Upper lobe of left lung (tissue), 6 donors: Measurements from ENCODE around the gene PYHIN1. TPM values are rescaled to one million over a fixed set of nuclear protein-coding genes. Genes with fewer than 3 reads are reported as not detected.
A peak's percentile ranks its signal among the peaks of the same experiment; 100 is the strongest.

ENCODE experiments used
- ATAC-seq, 2 donors: fragments of 200-7000 bp; cut with Tn5 transposase; one replicate each; pipeline ENCODE4 v1.9.1; 2022; ENCODE audit warnings: mild to moderate bottlenecking in 2 of 2, moderate library complexity in 2 of 2; ENCODE audit not compliant: low FRiP score in 2 of 2
- DNase-seq, 2 donors: peaks; one replicate each; pipeline ENCODE4 v3.0.0-alpha.2; 2019 to 2020
- H3K27ac ChIP-seq, 4 donors: fragments of 200-600 bp; sonication (generic); one replicate each; pipeline ENCODE4 v1.5.1; 2016 to 2019
- H3K27me3 ChIP-seq, 4 donors: fragments of 200-600 bp; sonication (generic); one replicate each; pipeline ENCODE4 v1.5.1; 2017 to 2019
- H3K36me3 ChIP-seq, 4 donors: fragments of 200-600 bp; sonication (generic); one replicate each; pipeline ENCODE4 v1.5.1; 2016 to 2019
- H3K4me1 ChIP-seq, 4 donors: fragments of 200-600 bp; sonication (generic); one replicate each; pipeline ENCODE4 v1.5.1; 2018 to 2019
- H3K4me3 ChIP-seq, 4 donors: fragments of 200-600 bp; sonication (generic); one replicate each; pipeline ENCODE4 v1.5.1; 2017 to 2019; ENCODE audit warnings: mild to moderate bottlenecking in 2 of 4, moderate library complexity in 1 of 4
- H3K9me3 ChIP-seq, 4 donors: fragments of 200-600 bp; sonication (generic); one replicate each; pipeline ENCODE4 v1.5.1; 2018 to 2019
- CTCF ChIP-seq, 6 experiments: fragments of 450-650 bp in 4 of 6; fragments of 200-600 bp in 2 of 6; sonication (generic) in 2 of 6; IDR thresholded peaks; one replicate each; pipeline ENCODE4 v1.5.1; 2016 to 2019; ENCODE audit warnings: antibody characterized with exemption in 6 of 6
- EP300 ChIP-seq, 4 donors: sonication (generic); formaldehyde crosslinking; IDR thresholded peaks; one replicate each; pipeline ENCODE4 v1.5.1; 2017; ENCODE audit warnings: antibody characterized with exemption in 4 of 4, control low read depth in 2 of 4
- POLR2A ChIP-seq, 4 donors: fragments of 450-650 bp; IDR thresholded peaks; one replicate each; pipeline ENCODE4 v1.5.1; 2016 to 2017; ENCODE audit warnings: antibody characterized with exemption in 4 of 4, mild to moderate bottlenecking in 2 of 4
- POLR2AphosphoS5 ChIP-seq, 2 donors: sonication (generic); formaldehyde crosslinking; IDR thresholded peaks; one replicate each; pipeline ENCODE4 v1.5.1; 2017; ENCODE audit warnings: antibody characterized with exemption in 2 of 2
- WGBS, 2 donors: methylation state at CpG; one replicate each; pipeline ENCODE4 v1.1.5; 2017 to 2018; 5-methylcytosine and 5-hydroxymethylcytosine counted together
- total RNA-seq, 6 donors: library from RNA; depleted of rRNA in 4 of 6; stranded (reverse); fragments of >200 nt in 4 of 6; gene quantifications; one replicate each; pipeline versions ENCODE4 v1.1.0 to v1.2.1, GENCODE V29; 2016 to 2021
- donor health status: DM: no; HTN: no; CAD: no; lungs with moderate emphysema.
- donor health status: DM: no; HTN: yes; CAD: no; lungs with severe emphysema.

PYHIN1 gene
- total RNA-seq, 6 donors from 2014 or later: 1.8 to 14.2 (median 5.6) TPM

GRCh38 chr1:158924677-158925076, 6.7 kb upstream of the PYHIN1 start:
- WGBS, 2 donors: 66 to 73% methylated on average over 2 of the region's 2 CpGs
- DNase-seq: no peak

GRCh38 chr1:158930504-158930903, 848 bp upstream of the PYHIN1 start:
- 71 to 73% methylated on average over 5 of the region's 5 CpGs for WGBS, 2 donors
- TF ChIP-seq CTCF (IDR thresholded peaks at IDR 0.05): no peak
- TF ChIP-seq EP300 (IDR thresholded peaks at IDR 0.05): no peak
- TF ChIP-seq POLR2A (IDR thresholded peaks at IDR 0.05): no peak
- TF ChIP-seq POLR2AphosphoS5 (IDR thresholded peaks at IDR 0.05): no peak
- H3K27me3 ChIP-seq: no peaks in the 10 kb centered on the region
- H3K4me1 ChIP-seq: no peaks in the 10 kb centered on the region
- H3K27ac ChIP-seq: peak overlapping the region in 1 of 4 donors; percentile 30
- ATAC-seq (no peak), DNase-seq (no peak)
- H3K9me3 ChIP-seq: peaks cover 0 to 7% (median 0%) of the 10 kb centered on the region in 4 donors
- H3K4me3 ChIP-seq: no peak overlapping the region
- no peaks in the 10 kb centered on the region for H3K36me3 ChIP-seq

More at GRCh38 chr1:158924677-158925076, 6.7 kb upstream of the PYHIN1 start:
- H3K4me3 ChIP-seq: no peak overlapping the region
- no peaks in the 10 kb centered on the region for H3K4me1 ChIP-seq
- no peak for ATAC-seq
- no peak for TF ChIP-seq CTCF (IDR thresholded peaks at IDR 0.05)
- no peak for TF ChIP-seq POLR2A (IDR thresholded peaks at IDR 0.05)
- no peak for TF ChIP-seq EP300 (IDR thresholded peaks at IDR 0.05)
- TF ChIP-seq POLR2AphosphoS5 (IDR thresholded peaks at IDR 0.05): no peak
- no peak overlapping the region for H3K27ac ChIP-seq
- no peaks in the 10 kb centered on the region for H3K36me3 ChIP-seq
- H3K9me3 ChIP-seq: peaks cover 0 to 15% (median 6%) of the 10 kb centered on the region in 4 donors
- no peaks in the 10 kb centered on the region for H3K27me3 ChIP-seq

GRCh38 chr1:158932171-158932570, 819 bp downstream of the PYHIN1 start:
- TF ChIP-seq CTCF (IDR thresholded peaks at IDR 0.05) (no peak), POLR2A (IDR thresholded peaks at IDR 0.05) (no peak)
- Histone ChIP-seq H3K27ac (peak overlapping the region in 1 of 4 donors; percentile 43), H3K36me3 (no peaks in the 10 kb centered on the region), H3K4me1 (no peaks in the 10 kb centered on the region), H3K9me3 (peaks cover 0 to 4% (median 0%) of the 10 kb centered on the region in 4 donors), H3K4me3 (peak overlapping the region in 3 of 4 donors; percentile 10 to 33 (median 30)), H3K27me3 (no peaks in the 10 kb centered on the region)
- DNase-seq (no peak), ATAC-seq (no peak)
- 85 to 88% methylated on average over 6 of the region's 6 CpGs for whole genome bisulfite sequencing, 2 donors

GRCh38 chr1:158933621-158934020, 2.3 kb downstream of the PYHIN1 start:
- no peak for TF ChIP-seq POLR2AphosphoS5 (IDR thresholded peaks at IDR 0.05)
- TF ChIP-seq CTCF (IDR thresholded peaks at IDR 0.05): no peak
- no peak for TF ChIP-seq POLR2A (IDR thresholded peaks at IDR 0.05)
- Histone ChIP-seq H3K36me3 (no peaks in the 10 kb centered on the region), H3K9me3 (no peaks in the 10 kb centered on the region), H3K27ac (no peak overlapping the region), H3K4me3 (no peak overlapping the region), H3K27me3 (no peaks in the 10 kb centered on the region), H3K4me1 (no peaks in the 10 kb centered on the region)
- WGBS, 2 donors: 58 to 75% methylated on average over 1 of the region's 1 CpG
- DNase-seq (no peak), ATAC-seq (no peak)

GRCh38 chr1:158939180-158939579, 7.8 kb downstream of the PYHIN1 start:
- Histone ChIP-seq H3K27me3 (no peaks in the 10 kb centered on the region), H3K36me3 (no peaks in the 10 kb centered on the region), H3K4me1 (no peaks in the 10 kb centered on the region), H3K4me3 (no peak overlapping the region), H3K27ac (no peak overlapping the region), H3K9me3 (no peaks in the 10 kb centered on the region)
- DNase-seq (no peak), ATAC-seq (no peak)
- WGBS, 2 donors: 84 to 87% methylated on average over 2 of the region's 2 CpGs
- no peak for TF ChIP-seq EP300 (IDR thresholded peaks at IDR 0.05)
- no peak for TF ChIP-seq POLR2AphosphoS5 (IDR thresholded peaks at IDR 0.05)
- no peak for TF ChIP-seq CTCF (IDR thresholded peaks at IDR 0.05)
- no peak for TF ChIP-seq POLR2A (IDR thresholded peaks at IDR 0.05)
